ENCODE measurements around the gene WDR73.
A peak's percentile ranks its signal among the peaks of the same experiment; 100 is the strongest.
"Not testable (repeated sequence)": the region's sequence is repeated elsewhere in the genome, so short reads cannot be mapped to it uniquely, and the experiment has no call there.

WDR73 gene

DNA sequence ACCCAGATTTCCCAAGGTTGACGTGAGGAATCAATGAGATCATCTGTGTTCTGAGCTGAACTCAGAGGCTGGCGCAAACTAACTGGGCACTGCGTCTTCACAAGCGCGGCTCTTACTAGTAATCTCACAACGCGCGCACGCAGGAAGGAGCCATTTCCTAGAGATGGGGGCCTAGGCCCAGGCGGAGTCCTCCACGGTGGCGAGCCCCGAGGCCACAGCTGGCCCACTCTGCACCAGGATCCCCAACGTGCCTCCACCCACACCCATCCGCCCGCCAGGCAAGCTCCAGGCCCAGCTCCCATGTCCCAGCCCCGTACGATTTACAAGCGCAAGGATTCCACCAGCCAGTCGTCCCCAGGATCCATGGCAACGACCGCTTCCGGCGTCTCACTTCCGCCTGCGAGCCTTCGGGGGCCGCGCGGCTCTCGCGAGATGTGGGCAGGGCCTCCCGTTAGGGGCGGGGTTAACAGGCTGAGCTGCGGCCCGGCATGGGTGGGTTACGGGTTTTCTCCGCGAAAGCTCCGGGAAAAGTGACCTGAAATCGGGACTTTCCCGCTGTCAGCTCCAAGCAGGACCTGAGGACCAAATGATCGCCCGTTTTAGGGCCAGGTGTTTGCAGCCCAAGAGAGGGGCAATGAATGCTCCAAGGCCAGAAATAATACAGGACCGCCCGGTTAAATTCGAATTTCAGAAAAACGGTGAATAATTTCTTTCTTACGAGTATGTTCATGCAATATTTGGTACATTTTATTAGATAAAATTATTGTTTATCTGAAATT, at the start of gene WDR73:
Gene WDR73, minus strand, starts transcription at position 374 of the 779 bp plus-strand sequence. Its CDS starts 9 bp downstream, at position 365.
- DNase-seq (ENCODE audit: low read depth), result peak; percentile 97

DNA sequence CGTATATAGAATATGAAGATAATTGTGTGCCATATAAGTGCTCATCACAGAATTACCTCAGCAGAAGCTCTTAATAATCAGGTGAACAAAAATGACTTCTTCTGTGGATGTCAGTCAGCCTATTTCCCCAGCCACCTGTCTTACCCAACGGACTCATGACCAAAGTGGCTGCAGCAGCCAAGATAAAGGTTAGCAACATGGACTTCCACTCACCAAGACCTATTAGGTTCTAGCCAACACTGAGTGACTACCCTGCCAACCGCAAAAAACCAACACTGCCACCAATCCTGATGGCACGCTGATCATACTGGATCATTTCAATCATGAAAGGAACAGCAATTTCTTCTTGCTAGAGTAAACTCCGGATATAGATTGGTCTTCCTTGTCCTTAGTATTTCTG, 49.7 kb upstream of the WDR73 start:
- no peak for DNase-seq (ENCODE audit: low read depth)

DNA sequence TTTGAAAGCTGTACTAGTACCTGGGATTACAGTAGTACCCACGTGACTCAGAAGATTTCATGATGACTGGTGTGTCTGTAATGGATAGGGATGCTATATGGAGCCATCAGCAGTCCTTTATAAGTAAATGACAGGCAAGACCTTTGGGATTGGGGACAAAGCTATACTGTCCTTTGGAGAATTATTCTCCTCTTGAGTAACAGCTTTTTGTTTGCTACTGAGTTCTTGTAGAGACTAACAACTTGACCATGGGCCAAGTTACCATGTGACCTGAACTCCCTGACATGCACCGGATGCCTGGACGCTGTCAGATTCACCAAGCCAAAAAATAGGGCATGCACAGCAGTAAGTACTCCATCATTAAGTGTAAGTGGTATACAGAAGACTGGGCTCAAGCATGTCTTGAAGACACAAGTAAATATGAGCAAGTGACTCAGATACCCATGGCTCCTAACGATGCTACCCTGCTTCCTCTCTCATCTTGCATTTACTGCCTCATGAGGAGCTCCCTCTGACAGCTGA, 48.9 kb upstream of the WDR73 start:
- DNase-seq (ENCODE audit: low read depth), result no peak

DNA sequence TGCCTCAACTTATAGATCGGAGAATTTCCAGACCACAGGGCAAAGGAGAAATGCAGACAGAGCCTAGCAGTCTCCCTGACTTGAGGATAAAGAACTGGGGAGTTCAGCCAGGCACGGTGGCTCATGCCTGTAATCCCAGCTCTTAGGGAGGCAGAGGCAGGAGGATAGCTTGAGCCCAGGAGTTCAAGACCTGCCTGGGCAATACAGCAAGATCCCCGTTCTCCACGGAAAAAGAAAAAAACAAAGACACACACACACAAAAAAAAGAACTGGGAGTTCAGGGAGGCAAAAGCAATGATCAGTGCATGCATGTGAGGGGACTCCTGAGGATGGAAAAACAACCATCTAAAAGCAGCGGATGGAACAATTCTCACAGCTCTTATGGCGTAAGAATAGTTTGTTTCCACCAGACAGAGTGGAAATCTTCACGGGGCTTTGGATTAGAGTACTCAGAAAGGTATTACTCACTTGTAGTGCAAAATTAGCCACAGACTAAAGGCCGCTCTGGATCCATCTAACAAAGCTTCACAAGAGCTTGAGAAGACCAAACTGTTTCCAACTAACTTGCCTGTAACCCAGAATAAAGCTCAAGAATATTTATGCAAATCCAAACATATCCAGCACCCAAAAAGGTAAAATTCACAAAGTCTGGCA, 45.6 kb upstream of the WDR73 start:
- DNase-seq (ENCODE audit: low read depth), result no peak

DNA sequence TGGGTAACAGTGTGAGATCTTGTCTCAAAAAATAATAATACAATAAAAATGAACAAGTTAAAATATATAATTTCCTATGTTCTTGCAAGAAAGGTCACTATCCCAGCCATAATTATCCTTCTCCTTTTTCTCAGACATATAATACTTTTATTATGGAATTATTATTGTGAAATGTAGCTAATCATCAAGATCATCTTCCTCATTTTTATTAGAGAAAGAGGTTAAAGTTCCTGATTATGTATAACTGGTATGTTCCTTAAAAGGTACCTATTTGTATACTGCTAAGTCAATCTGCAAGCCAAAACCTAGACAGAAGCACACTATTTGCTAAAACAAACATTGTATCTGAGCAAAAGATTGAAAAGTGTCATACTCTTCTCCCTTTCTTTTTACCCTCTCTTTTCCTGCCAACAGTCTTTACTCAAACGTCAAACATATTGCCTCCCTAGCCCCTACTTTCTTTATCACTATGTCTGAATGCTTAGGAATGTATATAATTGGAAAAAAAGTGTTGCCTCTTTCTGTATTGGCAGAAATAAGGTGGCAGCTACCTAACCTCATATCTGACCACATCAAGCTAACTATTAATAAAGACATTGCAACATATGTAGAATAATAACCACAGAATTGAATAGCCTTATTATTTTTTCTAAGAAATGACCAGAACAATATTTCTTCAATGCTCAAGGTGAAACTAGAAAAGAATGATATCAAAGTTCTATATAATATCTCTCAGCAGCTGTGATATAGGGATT, 43.3 kb upstream of the WDR73 start:
- DNase-seq (ENCODE audit: low read depth), result no peak

DNA sequence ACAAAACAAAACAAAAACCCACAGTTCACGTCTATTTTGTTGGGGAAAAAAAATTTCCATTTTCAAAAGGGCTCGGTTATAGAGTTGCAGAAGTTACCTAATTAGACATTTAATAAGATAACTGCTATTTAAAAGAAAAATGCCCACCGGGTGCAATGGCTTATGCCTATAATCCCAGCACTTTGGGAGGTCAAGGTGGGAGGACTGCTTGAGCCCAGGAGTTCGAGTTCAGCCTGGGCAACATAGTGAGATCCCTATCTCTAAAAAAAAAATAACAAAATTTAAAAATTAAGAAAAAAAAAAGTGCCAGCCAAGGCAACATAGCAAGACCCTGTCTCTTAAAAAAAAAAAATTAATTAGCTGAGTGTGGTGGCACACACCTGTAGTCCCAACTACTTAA, 42.7 kb upstream of the WDR73 start:
- no peak for DNase-seq (ENCODE audit: low read depth)

DNA sequence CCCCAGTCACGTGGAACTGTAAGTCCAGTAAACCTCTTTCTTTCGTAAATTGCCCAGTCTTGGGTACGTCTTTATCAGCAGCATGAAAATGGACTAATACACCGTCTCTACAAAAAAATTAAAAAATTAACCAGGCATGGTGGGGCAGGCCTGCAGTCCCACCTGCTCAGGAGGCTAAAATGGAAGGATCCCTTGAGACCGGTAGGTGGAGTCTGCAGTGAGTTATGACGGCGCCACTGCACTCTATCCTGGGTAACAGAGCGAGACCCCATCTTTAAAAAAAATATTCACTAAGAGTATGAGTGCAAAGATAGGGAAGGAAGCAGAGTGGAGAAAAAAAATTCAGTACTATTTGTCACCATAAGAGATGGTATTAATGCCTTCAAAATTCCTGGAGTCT, 36.3 kb upstream of the WDR73 start:
- DNase-seq (ENCODE audit: low read depth), result no peak

DNA sequence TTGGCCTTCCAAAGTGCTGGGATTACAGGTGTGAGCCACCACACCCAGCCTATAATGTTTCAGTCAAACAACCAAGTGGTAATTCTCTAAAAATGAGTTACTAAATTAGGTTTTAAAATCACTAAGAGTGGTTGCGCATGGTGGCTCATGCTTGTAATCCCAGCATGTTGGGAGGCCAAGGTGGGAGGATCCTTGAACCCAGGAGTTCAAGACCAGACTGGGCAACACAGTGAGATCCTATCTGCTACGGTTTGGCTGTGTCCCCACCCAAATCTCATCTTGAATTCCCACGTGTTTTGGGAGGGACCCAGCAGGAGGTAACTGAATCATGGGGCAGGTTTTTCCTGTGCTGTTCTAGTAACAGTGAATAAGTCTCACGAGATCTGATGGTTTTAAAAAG, 35.8 kb upstream of the WDR73 start:
- no peak for DNase-seq (ENCODE audit: low read depth)

DNA sequence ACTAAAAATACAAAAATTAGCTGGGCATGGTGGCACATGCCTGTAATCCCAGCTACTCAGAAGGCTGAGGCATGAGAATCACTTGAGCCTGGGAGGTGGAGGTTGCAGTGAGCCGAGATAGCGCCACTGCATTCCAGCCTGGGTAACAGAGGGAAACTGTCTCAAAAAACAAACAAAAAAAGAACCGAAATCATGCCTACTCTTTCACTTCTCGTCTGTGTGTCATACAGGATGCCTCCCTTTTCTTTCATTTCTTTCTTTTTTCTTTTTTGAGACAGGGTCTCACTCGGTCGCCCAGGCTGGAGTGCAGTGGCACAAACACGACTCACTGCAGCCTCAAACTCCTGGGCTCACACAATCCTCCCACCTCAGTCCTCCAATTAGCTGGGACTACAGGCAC, 32.4 kb upstream of the WDR73 start:
- DNase-seq (ENCODE audit: low read depth), result not testable (repeated sequence)

DNA sequence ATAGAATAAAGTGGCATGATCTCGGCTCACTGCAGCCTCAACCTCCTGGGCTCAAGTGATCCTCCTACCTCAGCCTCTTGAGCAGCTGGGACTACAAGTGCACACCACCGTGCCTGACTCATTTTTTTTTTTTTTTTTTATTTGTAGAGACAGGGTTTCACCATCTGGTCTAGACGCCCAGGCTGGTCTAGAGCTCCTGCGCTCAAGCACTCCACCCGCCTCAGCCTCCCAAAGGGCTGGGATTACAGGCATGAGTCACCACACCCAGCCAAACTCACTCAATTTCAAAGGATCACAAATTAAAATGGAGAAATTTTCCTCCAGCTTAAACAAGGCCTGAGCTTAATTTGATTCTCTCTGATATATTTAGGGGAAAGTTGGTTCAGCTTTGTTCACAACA, 31.2 kb upstream of the WDR73 start:
- no peak for DNase-seq (ENCODE audit: low read depth)

DNA sequence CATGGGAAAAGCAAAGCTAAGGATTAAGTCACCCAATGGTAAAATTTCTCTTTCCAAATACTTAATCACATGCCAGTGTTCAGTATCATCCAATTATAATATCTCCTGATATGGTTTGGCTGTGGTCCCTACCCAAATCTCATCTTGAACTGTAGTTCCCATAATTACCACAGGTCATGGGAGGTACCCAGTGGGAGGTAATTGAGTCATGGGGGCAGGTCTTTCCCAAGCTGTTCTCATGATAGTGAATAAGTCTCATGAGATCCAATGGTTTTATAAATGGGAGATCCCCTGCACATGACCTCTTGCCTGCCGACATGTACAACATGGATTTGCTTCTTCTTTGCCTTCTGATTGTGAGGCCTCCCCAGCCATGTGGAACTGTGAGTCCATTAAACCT, 30.0 kb upstream of the WDR73 start:
- DNase-seq (ENCODE audit: low read depth), result no peak

DNA sequence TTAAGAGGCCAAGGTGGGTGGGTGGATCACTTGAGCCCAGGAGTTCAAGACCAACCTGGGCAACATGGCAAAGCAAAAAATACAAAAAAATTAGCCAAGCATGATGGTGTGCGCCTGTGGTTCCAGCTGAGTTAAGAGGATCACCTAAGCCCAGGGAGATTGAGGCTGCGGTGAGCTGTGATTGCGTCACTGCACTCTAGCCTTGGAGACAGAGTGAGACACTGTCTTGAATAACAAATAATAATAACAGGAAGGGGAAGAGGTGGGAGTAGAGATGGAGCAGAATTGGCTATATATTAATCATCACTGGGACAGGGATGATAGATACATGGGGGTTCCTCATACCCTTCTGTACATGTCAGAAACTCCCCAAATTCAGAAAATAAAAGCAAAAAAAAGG, 27.7 kb upstream of the WDR73 start:
- DNase-seq (ENCODE audit: low read depth), result no peak

DNA sequence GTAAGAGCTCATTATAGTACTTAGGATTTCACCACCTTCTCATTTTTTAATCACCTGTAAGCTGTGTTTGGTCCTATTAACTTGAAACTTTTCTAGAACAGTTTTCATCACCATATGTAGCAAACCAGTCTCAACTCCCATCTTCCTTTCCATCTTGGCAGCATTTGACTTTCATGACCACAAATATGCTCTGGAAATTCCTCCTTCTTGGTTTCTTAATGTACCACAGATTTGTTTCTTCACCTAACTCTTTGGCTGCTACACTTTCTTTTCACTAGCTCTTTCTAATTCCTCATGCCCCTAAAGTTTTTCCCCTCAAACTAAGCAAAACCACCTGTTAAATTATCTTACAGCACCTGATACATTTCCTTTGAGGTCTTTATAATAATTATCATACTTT, 17.1 kb upstream of the WDR73 start:
- DNase-seq (ENCODE audit: low read depth), result no peak

DNA sequence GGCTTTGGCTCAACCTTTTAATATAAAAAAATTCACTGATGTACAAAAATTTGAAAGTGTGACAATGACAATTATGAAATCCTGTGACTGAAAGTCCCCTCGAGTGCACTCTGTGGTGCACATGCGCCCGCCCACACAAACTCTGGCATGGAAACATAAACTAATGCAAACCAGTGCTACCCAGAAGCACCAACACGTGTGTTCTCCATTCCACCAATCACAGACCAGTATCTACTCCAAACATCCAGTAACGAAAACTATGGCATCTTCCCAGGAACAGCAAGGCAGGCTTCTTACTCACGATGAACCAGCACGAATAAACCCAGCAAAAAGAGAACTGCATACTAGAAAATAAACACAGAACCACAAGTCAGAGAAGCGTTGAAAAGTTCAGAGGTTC, 15.6 kb upstream of the WDR73 start:
- no peak for DNase-seq (ENCODE audit: low read depth)

DNA sequence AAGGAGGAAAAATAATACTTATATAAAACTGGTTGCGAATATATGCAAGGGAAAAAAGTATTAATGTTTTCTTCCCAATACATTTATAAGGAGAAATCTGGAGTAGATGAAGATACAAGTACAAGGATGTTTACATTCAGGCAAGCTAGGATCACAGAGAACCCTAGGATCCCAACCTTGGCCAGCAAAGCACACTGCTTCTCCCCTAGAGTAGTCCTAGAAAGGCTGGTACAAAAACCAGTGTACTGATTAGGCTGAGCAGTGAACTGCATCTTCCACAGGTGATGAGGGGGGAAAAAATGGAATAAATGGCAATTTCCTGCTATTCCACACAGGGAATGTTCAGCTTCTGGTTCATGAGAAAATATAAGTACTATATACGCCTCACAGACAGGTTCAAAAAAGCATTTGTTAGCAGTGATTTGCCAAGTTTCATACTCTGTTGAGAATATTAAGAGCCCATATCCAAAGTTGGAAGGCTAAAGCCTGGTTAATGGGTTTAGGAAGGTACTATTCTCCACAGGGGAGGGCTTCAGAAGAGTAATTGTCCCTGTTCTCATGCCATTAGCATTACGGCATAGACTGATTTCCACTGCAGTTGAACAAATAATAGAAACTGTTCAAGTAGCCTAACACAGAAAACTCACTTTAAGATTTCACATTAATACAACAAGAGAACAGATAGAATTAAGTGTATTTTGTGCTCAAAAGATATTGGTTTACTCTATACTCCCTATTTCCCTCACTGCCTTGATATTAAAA, 14.3 kb upstream of the WDR73 start:
- DNase-seq (ENCODE audit: low read depth), result no peak

DNA sequence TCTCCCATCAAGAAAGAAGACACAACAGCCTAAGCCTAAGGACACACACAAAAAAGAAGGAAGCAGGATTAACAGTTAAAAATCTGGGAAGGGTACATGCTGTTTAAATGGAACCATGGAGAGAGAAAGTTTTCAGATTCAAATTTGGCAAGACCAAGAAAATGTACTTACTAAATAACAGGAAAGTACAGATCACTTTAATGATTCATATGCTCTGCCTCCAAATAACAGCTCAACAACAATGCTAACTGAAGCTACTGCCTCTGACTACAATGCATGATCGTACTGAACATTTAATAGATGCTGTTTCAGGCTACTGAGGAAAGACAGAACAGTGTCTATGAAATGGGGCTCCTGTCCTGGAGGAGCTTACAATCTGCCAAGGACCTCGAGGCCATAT, 12.3 kb upstream of the WDR73 start:
- DNase-seq (ENCODE audit: low read depth), result no peak

DNA sequence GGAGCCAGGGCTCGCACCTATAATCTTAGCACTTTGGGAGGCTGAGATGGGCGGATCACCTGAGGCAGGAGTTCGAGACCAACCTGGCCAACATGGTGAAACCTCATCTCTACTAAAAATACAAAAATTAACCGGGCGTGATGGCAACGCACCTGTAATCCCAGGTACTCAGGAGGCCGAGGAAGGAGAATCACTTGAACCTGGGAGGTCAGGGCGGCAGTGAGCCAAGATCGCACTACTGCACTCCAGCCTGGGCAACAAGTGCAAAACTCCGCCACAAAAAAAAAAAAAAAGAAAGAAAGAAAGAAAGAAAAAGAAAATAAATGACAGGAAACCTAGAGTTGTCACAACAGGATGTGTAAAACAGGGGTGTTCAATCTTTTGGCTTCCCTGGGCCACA, 6.9 kb upstream of the WDR73 start:
- DNase-seq (ENCODE audit: low read depth), result no peak

DNA sequence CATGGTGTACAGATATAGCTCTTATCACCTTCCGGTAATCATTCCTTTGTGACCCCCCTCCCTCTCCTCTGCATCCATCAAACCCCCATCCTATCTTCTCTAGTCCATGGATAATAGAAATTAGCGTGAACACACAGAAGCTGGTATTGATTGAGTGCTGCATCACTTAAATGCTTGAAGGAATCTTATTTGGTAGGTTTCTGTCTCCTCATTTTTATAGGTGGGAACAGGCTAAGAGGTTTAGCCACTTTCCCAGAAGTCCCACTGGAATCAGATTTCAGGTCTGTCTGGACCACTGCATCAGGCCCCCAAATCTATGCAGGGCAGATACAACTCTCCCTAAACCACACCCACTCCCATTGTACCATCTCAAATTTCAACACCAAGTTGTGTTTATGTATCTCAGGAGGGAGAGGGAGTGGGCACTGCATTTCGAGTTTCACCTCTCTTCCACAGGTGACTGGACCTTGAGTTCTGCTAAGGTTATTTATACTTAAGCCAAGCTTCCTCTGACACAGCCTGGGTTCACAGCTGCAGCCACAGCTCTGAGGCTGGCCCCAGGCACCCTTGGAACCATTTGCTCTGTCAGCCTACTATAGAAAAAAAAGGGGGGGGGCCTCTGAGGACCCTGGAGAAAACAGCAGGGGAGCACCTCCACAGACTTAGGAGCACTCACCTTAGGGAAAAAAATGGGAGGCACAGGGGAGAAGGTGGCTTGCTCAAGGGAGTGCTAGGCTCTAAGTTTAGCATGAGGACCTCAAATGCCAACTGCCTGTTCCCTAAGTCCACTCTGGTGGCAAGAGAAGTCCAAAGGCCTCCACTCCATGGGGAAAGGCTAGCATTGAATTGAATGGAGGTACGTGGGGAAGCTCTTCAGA, 6.1 kb upstream of the WDR73 start:
- DNase-seq (ENCODE audit: low read depth), result no peak

DNA sequence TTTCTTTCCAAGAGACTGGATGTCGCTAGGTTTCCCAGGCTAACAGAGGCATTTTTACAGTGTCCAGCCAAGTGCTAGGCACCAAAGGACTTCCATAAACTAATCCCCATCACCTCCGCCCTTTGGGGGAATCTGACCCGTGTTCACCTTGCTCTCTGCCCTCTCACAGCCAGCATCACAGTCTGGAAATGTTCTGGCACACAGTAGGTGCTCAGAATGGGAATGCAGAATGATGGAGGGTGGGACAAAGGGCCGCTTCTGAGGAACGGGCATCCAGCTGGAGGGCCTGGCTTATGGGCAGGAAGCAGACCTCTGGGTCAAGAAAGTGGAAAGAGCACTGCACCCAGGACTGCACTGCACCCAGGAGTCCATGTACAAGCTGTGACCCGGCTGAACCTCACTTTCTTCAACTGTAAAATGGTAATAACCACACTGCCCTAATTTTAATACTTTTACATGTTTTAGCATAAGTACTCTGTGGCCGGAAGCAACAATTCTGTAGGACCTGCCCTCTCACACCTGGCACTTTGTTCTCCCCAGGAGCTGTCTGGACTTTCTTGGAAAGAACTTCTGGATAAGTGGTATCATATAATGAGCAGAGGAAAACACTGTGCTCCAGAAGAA, 4.8 kb upstream of the WDR73 start:
- no peak for DNase-seq (ENCODE audit: low read depth)

DNA sequence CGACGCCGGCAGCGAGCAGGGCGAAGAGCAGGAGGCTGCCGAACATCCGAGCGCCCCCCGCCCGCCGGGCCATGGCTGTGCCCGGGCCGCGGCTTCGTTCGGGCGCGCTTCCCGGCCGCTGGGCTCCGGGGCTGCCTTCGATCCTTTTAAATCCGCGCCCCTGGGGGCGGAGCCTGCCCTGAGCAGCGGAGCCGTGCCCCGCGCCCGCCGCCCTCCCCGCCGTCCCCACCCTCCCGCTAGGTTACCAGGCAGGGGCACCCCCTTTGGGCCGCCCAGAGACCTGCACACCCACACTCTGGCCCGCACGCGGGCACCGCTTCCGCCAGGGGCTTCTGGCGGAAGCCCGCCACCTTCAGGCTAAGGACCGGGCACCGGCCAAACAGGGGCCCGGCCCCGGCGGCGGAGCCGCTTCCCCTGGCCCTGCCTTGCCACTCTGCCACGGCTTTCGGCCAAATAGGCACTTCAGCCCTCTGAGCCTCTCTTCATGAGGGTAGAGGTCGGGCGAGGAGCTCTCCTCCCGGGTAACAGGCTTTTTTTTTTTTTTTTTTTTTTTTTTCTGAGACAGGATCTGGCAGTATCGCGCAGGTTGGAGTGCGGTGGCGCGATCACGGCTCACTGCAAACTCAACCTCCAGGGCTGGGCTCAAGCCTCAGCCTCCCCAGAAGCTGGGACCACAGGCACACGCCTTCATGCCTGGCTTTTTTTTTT, 4.2 kb upstream of the WDR73 start, which contains the start of gene NMB:
Gene NMB, minus strand, starts transcription at position 120 of the 708 bp plus-strand sequence. Its CDS starts 47 bp downstream, at position 73.
- peak; percentile 73 for DNase-seq (ENCODE audit: low read depth)

All from stimulated activated CD8-positive, alpha-beta memory T cell treated with anti-CD3 and anti-CD28 coated beads, Interleukin-12 subunit alpha, Interleukin-12 subunit beta, amount 100 ng/mL, for 4 hours (primary cell).